Naive B cell (primary cell): Measurements from ENCODE around the gene PANX2. TPM values are rescaled to one million over a fixed set of nuclear protein-coding genes. Genes with fewer than 3 reads are reported as not detected.

Experiments used
- ATAC-seq, 2 donors: fragments of 150-1000 bp; cut with Tn5 transposase; 2 replicates each; pipeline ENCODE4 v1.10.0; 2021; ENCODE audit warnings: low read depth in 2 of 2, mild to moderate bottlenecking in 2 of 2, moderate library complexity in 2 of 2
- DNase-seq: peaks from one replicate; pipeline ENCODE4 v3.0.0; 2022
- H3K27ac Mint-ChIP-seq, 6 donors: one replicate each; pipeline ENCODE4 v1.8.0; 2020 to 2022; ENCODE audit warnings: mild to moderate bottlenecking in 6 of 6, mixed read lengths in 6 of 6, moderate library complexity in 5 of 6, inconsistent platforms in 2 of 6
- H3K27me3 Mint-ChIP-seq, 3 donors: one replicate each; pipeline ENCODE4 v1.8.0; 2021 to 2022; ENCODE audit warnings: mixed read lengths in 3 of 3, mild to moderate bottlenecking in 1 of 3
- H3K36me3 Mint-ChIP-seq, 2 donors: one replicate each; pipeline ENCODE4 v1.8.0; 2020 to 2022; ENCODE audit warnings: mixed read lengths in 2 of 2, inconsistent platforms in 1 of 2, mild to moderate bottlenecking in 1 of 2
- H3K4me1 Mint-ChIP-seq, 3 donors: one replicate each; pipeline ENCODE4 v1.8.0; 2020 to 2022; ENCODE audit warnings: mixed read lengths in 3 of 3, inconsistent platforms in 1 of 3, mild to moderate bottlenecking in 1 of 3, moderate library complexity in 1 of 3
- H3K4me3 Mint-ChIP-seq, 8 donors: one replicate each; pipeline ENCODE4 v1.8.0; 2020 to 2022; ENCODE audit warnings: mild to moderate bottlenecking in 8 of 8, mixed read lengths in 8 of 8, moderate library complexity in 8 of 8, inconsistent platforms in 2 of 8
- H3K9me3 Mint-ChIP-seq, 7 donors: one replicate each; pipeline ENCODE4 v1.8.0; 2020 to 2022; ENCODE audit warnings: mixed read lengths in 7 of 7, mild to moderate bottlenecking in 5 of 7, inconsistent platforms in 2 of 7, moderate library complexity in 1 of 7
- polyA plus RNA-seq, 6 donors: library from polyadenylated mRNA; unstranded; fragments of 300-500 nt; fragmentation: Illumina TruSeq; gene quantifications; one replicate each; pipeline ENCODE4 v1.2.3, GENCODE V29; 2021; ENCODE audit warnings: low read depth in 6 of 6

Gene PANX2
- polyA plus RNA-seq, 6 donors from 2014 or later: 0.08 TPM; not detected in 5

- Mint-ChIP-seq H3K9me3 (no peaks in the 10 kb centered on the region), H3K36me3 (peaks cover 10 to 15% of the 10 kb centered on the region in 2 donors), H3K4me3 (peak overlapping the region in 1 of 8 donors; percentile 18), H3K27ac (peak overlapping the region in 2 of 6 donors; percentile 59 to 84), H3K27me3 (no peaks in the 10 kb centered on the region), H3K4me1 (peaks cover 25 to 35% (median 35%) of the 10 kb centered on the region in 3 donors)
- no peak for DNase-seq
- ATAC-seq: no peak
Observed at GRCh38 chr22:50205781-50206569, 35.4 kb downstream of the PANX2 start.

- peaks cover 10 to 15% of the 10 kb centered on the region in 2 donors for H3K36me3 Mint-ChIP-seq
- H3K4me1 Mint-ChIP-seq: peaks cover 25 to 35% (median 35%) of the 10 kb centered on the region in 3 donors
- H3K4me3 Mint-ChIP-seq: peak overlapping the region in 1 of 8 donors; percentile 18
- ATAC-seq (peak in 1 of 2 donors; percentile 13), DNase-seq (no peak)
- peak overlapping the region in 4 of 6 donors; percentile 13 to 82 (median 69) for H3K27ac Mint-ChIP-seq
- no peaks in the 10 kb centered on the region for H3K27me3 Mint-ChIP-seq
- no peaks in the 10 kb centered on the region for H3K9me3 Mint-ChIP-seq
Observed at GRCh38 chr22:50206599-50206998, 36.1 kb downstream of the PANX2 start.

- H3K4me1 Mint-ChIP-seq: peaks cover 22 to 27% (median 26%) of the 10 kb centered on the region in 3 donors
- ATAC-seq: peak; percentile 46 to 59
- peak; percentile 59 for DNase-seq
- no peaks in the 10 kb centered on the region for H3K27me3 Mint-ChIP-seq
- H3K27ac Mint-ChIP-seq: peak overlapping the region; percentile 44 to 91 (median 82)
- H3K36me3 Mint-ChIP-seq: peaks cover 10 to 17% of the 10 kb centered on the region in 2 donors
- peak overlapping the region in 4 of 8 donors; percentile 12 to 27 (median 24) for H3K4me3 Mint-ChIP-seq
- H3K9me3 Mint-ChIP-seq: no peaks in the 10 kb centered on the region
Observed at GRCh38 chr22:50207383-50208140, 37.0 kb downstream of the PANX2 start.

GRCh38 chr22:50208430-50208938 is 38.0 kb downstream of the PANX2 start:
- no peak for ATAC-seq
- no peak for DNase-seq
- H3K27me3 Mint-ChIP-seq: no peaks in the 10 kb centered on the region
- no peaks in the 10 kb centered on the region for H3K9me3 Mint-ChIP-seq
- peak overlapping the region in 4 of 6 donors; percentile 76 to 85 (median 82) for H3K27ac Mint-ChIP-seq
- H3K36me3 Mint-ChIP-seq: peaks cover 10 to 26% of the 10 kb centered on the region in 2 donors
- H3K4me3 Mint-ChIP-seq: no peak overlapping the region
- peaks cover 26 to 33% (median 31%) of the 10 kb centered on the region in 3 donors for H3K4me1 Mint-ChIP-seq

- ATAC-seq (peak; percentile 4 to 17), DNase-seq (no peak)
- Mint-ChIP-seq H3K27me3 (no peaks in the 10 kb centered on the region), H3K36me3 (peaks cover 10 to 29% of the 10 kb centered on the region in 2 donors), H3K4me1 (peaks cover 26 to 33% (median 33%) of the 10 kb centered on the region in 3 donors), H3K27ac (peak overlapping the region; percentile 23 to 90 (median 78)), H3K4me3 (peak overlapping the region in 1 of 8 donors; percentile 6), H3K9me3 (no peaks in the 10 kb centered on the region)
Observed at GRCh38 chr22:50208939-50209892, 38.7 kb downstream of the PANX2 start.

- peaks cover 25 to 33% (median 32%) of the 10 kb centered on the region in 3 donors for H3K4me1 Mint-ChIP-seq
- ATAC-seq (peak; percentile 50 to 75), DNase-seq (peak; percentile 69)
- peak overlapping the region in 5 of 6 donors; percentile 23 to 90 (median 71) for H3K27ac Mint-ChIP-seq
- H3K4me3 Mint-ChIP-seq: peak overlapping the region in 1 of 8 donors; percentile 6
- peaks cover 7 to 29% of the 10 kb centered on the region in 2 donors for H3K36me3 Mint-ChIP-seq
- no peaks in the 10 kb centered on the region for H3K9me3 Mint-ChIP-seq
- H3K27me3 Mint-ChIP-seq: no peaks in the 10 kb centered on the region
Observed at GRCh38 chr22:50209893-50210292, 39.4 kb downstream of the PANX2 start.

- Mint-ChIP-seq H3K27ac (peak overlapping the region in 3 of 6 donors; percentile 54 to 88 (median 85)), H3K4me3 (no peak overlapping the region), H3K4me1 (peaks cover 24 to 34% (median 32%) of the 10 kb centered on the region in 3 donors), H3K9me3 (no peaks in the 10 kb centered on the region), H3K27me3 (no peaks in the 10 kb centered on the region), H3K36me3 (peaks cover 5 to 29% of the 10 kb centered on the region in 2 donors)
- no peak for DNase-seq
- ATAC-seq: no peak
Observed at GRCh38 chr22:50210378-50211139, 40.0 kb downstream of the PANX2 start.

GRCh38 chr22:50211147-50211546 is 40.6 kb downstream of the PANX2 start:
- Mint-ChIP-seq H3K9me3 (no peaks in the 10 kb centered on the region), H3K27ac (peak overlapping the region in 1 of 6 donors; percentile 85), H3K4me1 (peaks cover 24 to 34% (median 32%) of the 10 kb centered on the region in 3 donors), H3K36me3 (peaks cover 5 to 29% of the 10 kb centered on the region in 2 donors), H3K4me3 (no peak overlapping the region), H3K27me3 (no peaks in the 10 kb centered on the region)
- ATAC-seq (no peak), DNase-seq (no peak)

GRCh38 chr22:50213263-50213662 is 42.7 kb downstream of the PANX2 start:
- no peaks in the 10 kb centered on the region for H3K27me3 Mint-ChIP-seq
- DNase-seq (no peak), ATAC-seq (no peak)
- no peak overlapping the region for H3K4me3 Mint-ChIP-seq
- H3K4me1 Mint-ChIP-seq: peaks cover 17 to 33% (median 23%) of the 10 kb centered on the region in 3 donors
- no peaks in the 10 kb centered on the region for H3K9me3 Mint-ChIP-seq
- peaks cover 5 to 29% of the 10 kb centered on the region in 2 donors for H3K36me3 Mint-ChIP-seq
- peak overlapping the region in 1 of 6 donors; percentile 72 for H3K27ac Mint-ChIP-seq

- ATAC-seq (no peak), DNase-seq (no peak)
- Mint-ChIP-seq H3K27me3 (no peaks in the 10 kb centered on the region), H3K4me3 (peak overlapping the region in 1 of 8 donors; percentile 51), H3K36me3 (peaks cover 0 to 22% of the 10 kb centered on the region in 2 donors), H3K9me3 (no peaks in the 10 kb centered on the region), H3K27ac (peak overlapping the region in 4 of 6 donors; percentile 39 to 75 (median 58)), H3K4me1 (peaks cover 12 to 25% (median 19%) of the 10 kb centered on the region in 3 donors)
Observed at GRCh38 chr22:50215297-50216054, 44.9 kb downstream of the PANX2 start.

- H3K36me3 Mint-ChIP-seq: peaks cover 0 to 22% of the 10 kb centered on the region in 2 donors
- ATAC-seq (no peak), DNase-seq (no peak)
- peaks cover 12 to 25% (median 19%) of the 10 kb centered on the region in 3 donors for H3K4me1 Mint-ChIP-seq
- peak overlapping the region in 1 of 8 donors; percentile 51 for H3K4me3 Mint-ChIP-seq
- H3K27me3 Mint-ChIP-seq: no peaks in the 10 kb centered on the region
- no peaks in the 10 kb centered on the region for H3K9me3 Mint-ChIP-seq
- peak overlapping the region in 4 of 6 donors; percentile 39 to 75 (median 48) for H3K27ac Mint-ChIP-seq
Observed at GRCh38 chr22:50216055-50216683, 45.6 kb downstream of the PANX2 start.
